Thoracic aorta (tissue), 2 donors: ENCODE data around the gene SLC25A41. TPM values are rescaled to one million over a fixed set of nuclear protein-coding genes. Genes with fewer than 3 reads are reported as not detected.

Experiments used
- ATAC-seq: fragments of 150-250 bp; one replicate; pipeline ENCODE4 v1.8.0; 2017; ENCODE audit warnings: low read depth; ENCODE audit not compliant: insufficient number of reproducible peaks, low FRiP score
- DNase-seq: peaks from one replicate; pipeline ENCODE4 v3.0.0-alpha.2; 2020; ENCODE audit warnings: low spot score
- H3K27ac ChIP-seq, 2 donors: fragments of 200-600 bp; sonication (generic); 1 replicate in 1 of 2; 2 replicates in 1 of 2; pipeline ENCODE4 v1.5.1; 2016; ENCODE audit warnings: mild to moderate bottlenecking in 2 of 2, moderate library complexity in 2 of 2
- H3K27me3 ChIP-seq: fragments of 200-600 bp; sonication (generic); replicated peaks from 2 replicates; pipeline ENCODE4 v1.6.0; 2016; ENCODE audit warnings: mild to moderate bottlenecking; ENCODE audit not compliant: insufficient read depth
- H3K36me3 ChIP-seq: fragments of 200-600 bp; sonication (generic); one replicate; pipeline ENCODE4 v1.5.1; 2016
- H3K4me1 ChIP-seq, 2 donors: fragments of 200-600 bp; sonication (generic); 1 replicate in 1 of 2; 2 replicates in 1 of 2; pipeline versions ENCODE4 v1.5.1 to v1.6.0; 2016; ENCODE audit warnings: low read depth in 2 of 2, mild to moderate bottlenecking in 1 of 2; ENCODE audit not compliant: control insufficient read depth in 1 of 2
- H3K4me3 ChIP-seq: fragments of 200-600 bp; sonication (generic); 2 replicates; pipeline ENCODE4 v1.5.1; 2016; ENCODE audit warnings: mild to moderate bottlenecking
- H3K9me3 ChIP-seq: fragments of 200-600 bp; sonication (generic); 2 replicates; pipeline ENCODE4 v1.5.1; 2016
- CTCF ChIP-seq: fragments of 200-600 bp; sonication (generic); IDR thresholded peaks from one replicate; pipeline ENCODE4 v1.5.1; 2019; ENCODE audit warnings: antibody characterized with exemption
- total RNA-seq, 2 donors: library from RNA; depleted of rRNA; stranded (reverse); fragments of >200 nt; gene quantifications; one replicate each; pipeline versions ENCODE4 v1.1.0 to v1.2.3, GENCODE V29; 2016

The SLC25A41 gene
- total RNA-seq, 2 donors from 2014 or later, result 0.71 TPM; not detected in 1

GRCh38 chr19:6413291-6413690 is 20.3 kb downstream of the SLC25A41 start:
- Histone ChIP-seq H3K4me3 (no peak overlapping the region), H3K36me3 (peaks cover 42% of the 10 kb centered on the region), H3K4me1 (no peaks in the 10 kb centered on the region), H3K27me3 (no peaks in the 10 kb centered on the region), H3K27ac (no peak overlapping the region), H3K9me3 (no peaks in the 10 kb centered on the region)
- ATAC-seq, result no peak
- no peak for DNase-seq
- TF ChIP-seq CTCF, result no peak

GRCh38 chr19:6412447-6413091 is 21.0 kb downstream of the SLC25A41 start:
- H3K9me3 ChIP-seq, result no peaks in the 10 kb centered on the region
- TF ChIP-seq CTCF, result peak; percentile 41
- no peaks in the 10 kb centered on the region for H3K4me1 ChIP-seq
- peaks cover 36% of the 10 kb centered on the region for H3K36me3 ChIP-seq
- no peak overlapping the region for H3K4me3 ChIP-seq
- no peak overlapping the region for H3K27ac ChIP-seq
- H3K27me3 ChIP-seq, result no peaks in the 10 kb centered on the region
- no peak for DNase-seq
- no peak for ATAC-seq

DNA sequence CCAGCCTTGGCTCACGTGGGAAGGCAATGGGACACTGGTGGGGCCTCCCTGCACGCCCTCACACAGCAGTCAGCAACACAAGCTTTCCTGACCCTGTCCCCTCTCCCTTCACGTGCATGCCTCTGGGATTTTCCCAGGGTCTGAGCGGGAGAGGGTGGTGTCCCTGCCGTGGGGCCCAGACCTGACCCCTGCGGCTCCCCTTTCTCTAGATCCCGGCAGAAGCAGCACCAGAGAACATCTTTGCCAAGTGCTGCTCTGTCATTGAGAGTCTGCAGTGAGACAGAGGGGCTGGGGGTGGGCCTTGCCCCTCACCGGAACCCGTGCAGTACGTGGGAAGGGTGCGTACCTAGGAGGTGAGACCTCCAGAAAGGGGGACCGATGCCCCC is 21.5 kb downstream of the SLC25A41 start:
- TF ChIP-seq CTCF, result no peak

DNA sequence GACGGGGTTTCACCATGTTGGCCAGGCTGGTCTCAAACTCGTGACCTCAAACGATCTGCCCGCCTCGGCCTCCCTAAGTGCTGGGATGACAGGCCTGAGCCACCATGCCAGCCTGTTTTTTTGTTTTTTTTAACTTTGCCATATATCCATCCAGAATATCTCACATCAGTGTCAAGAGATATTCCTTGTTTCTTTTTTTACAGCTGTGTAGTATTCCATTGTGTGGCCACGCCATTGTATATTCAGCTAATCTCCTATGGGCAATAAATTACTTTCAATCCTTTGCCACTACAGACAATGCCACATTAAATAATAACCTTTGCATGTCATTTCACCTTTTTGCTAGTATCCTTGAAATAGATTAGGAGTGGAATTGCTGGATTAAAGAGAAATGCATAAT is 24.2 kb downstream of the SLC25A41 start:
- Histone ChIP-seq H3K27me3 (no peaks in the 10 kb centered on the region), H3K27ac (no peak overlapping the region), H3K9me3 (no peaks in the 10 kb centered on the region), H3K4me1 (no peaks in the 10 kb centered on the region), H3K36me3 (peaks cover 4% of the 10 kb centered on the region), H3K4me3 (no peak overlapping the region)
- ATAC-seq, result no peak
- TF ChIP-seq CTCF, result no peak
- DNase-seq, result no peak

More for the DNA sequence above, 21.5 kb downstream of the SLC25A41 start:
- Histone ChIP-seq H3K27me3 (no peaks in the 10 kb centered on the region), H3K4me3 (no peak overlapping the region), H3K27ac (no peak overlapping the region), H3K36me3 (peaks cover 31% of the 10 kb centered on the region), H3K9me3 (no peaks in the 10 kb centered on the region), H3K4me1 (no peaks in the 10 kb centered on the region)
- no peak for ATAC-seq
- no peak for DNase-seq

DNA sequence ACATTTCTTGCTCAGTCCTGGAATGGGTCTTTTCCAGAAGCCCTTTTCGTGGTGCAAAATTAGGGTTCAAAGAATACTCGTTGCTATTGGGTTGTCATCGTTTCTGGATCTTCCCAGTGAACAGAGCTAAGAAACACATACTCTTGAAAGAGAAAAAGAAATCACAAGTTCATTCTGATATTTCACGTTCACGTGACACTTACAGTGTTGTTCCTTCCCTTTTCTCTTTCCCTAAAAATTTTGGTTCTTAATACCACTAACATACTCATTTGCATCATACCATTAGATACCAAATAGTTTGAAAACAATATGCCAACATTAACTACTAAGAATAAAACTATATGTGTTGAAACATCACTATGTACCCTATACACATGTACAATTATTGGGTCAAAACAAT is 27.2 kb downstream of the SLC25A41 start:
- H3K9me3 ChIP-seq, result no peaks in the 10 kb centered on the region
- no peaks in the 10 kb centered on the region for H3K27me3 ChIP-seq
- H3K4me1 ChIP-seq, result no peaks in the 10 kb centered on the region
- H3K27ac ChIP-seq, result no peak overlapping the region
- no peak for ATAC-seq
- DNase-seq, result no peak
- no peak overlapping the region for H3K4me3 ChIP-seq
- H3K36me3 ChIP-seq, result no peaks in the 10 kb centered on the region
- TF ChIP-seq CTCF, result no peak
